Stimulated activated naive B cell treated with anti-CD40 and anti-IgM and Interleukin-4, amounts not matched to agents 10 μg/mL and 1 μg/mL and 100 μg/mL, for 72 hours (primary cell): Measurements from ENCODE around the gene MCCC1.
"Not testable (repeated sequence)": the region's sequence is repeated elsewhere in the genome, so short reads cannot be mapped to it uniquely, and the experiment has no call there.

ENCODE experiments used
- ATAC-seq, 2 donors: fragments of 150-1000 bp; cut with Tn5 transposase; replicated peaks; 2 replicates each; pipeline ENCODE4 v1.10.0; 2021; ENCODE audit warnings: moderate library complexity in 1 of 2
- DNase-seq: peaks from one replicate; pipeline ENCODE4 v3.0.0; 2021
- H3K27ac Mint-ChIP-seq: one replicate; pipeline ENCODE4 v1.8.0; 2022; ENCODE audit warnings: mild to moderate bottlenecking, mixed read lengths
- H3K27me3 Mint-ChIP-seq, 2 donors: one replicate each; pipeline ENCODE4 v1.8.0; 2022; ENCODE audit warnings: mixed read lengths in 2 of 2
- H3K36me3 Mint-ChIP-seq, 2 donors: one replicate each; pipeline ENCODE4 v1.8.0; 2022; ENCODE audit warnings: mixed read lengths in 2 of 2, mild to moderate bottlenecking in 1 of 2
- H3K4me1 Mint-ChIP-seq, 2 donors: one replicate each; pipeline ENCODE4 v1.8.0; 2022; ENCODE audit warnings: mixed read lengths in 2 of 2, mild to moderate bottlenecking in 1 of 2
- H3K4me3 Mint-ChIP-seq, 2 donors: one replicate each; pipeline ENCODE4 v1.8.0; 2022; ENCODE audit warnings: mild to moderate bottlenecking in 2 of 2, mixed read lengths in 2 of 2, moderate library complexity in 1 of 2
- H3K9me3 Mint-ChIP-seq, 2 donors: one replicate each; pipeline ENCODE4 v1.8.0; 2022; ENCODE audit warnings: mixed read lengths in 2 of 2, mild to moderate bottlenecking in 1 of 2

The MCCC1 gene

GRCh38 chr3:183087184-183087583 is 12.1 kb downstream of the MCCC1 start:
- Mint-ChIP-seq H3K27ac (no peak overlapping the region), H3K9me3 (no peaks in the 10 kb centered on the region), H3K36me3 (peaks cover 48 to 77% of the 10 kb centered on the region in 2 donors), H3K4me1 (no peaks in the 10 kb centered on the region), H3K27me3 (no peaks in the 10 kb centered on the region), H3K4me3 (no peak overlapping the region)
- ATAC-seq, result no peak
- no peak for DNase-seq

GRCh38 chr3:183085634-183086390 is 13.5 kb downstream of the MCCC1 start:
- ATAC-seq, result no peak
- Mint-ChIP-seq H3K36me3 (peaks cover 55 to 79% of the 10 kb centered on the region in 2 donors), H3K4me1 (no peaks in the 10 kb centered on the region), H3K27ac (no peak overlapping the region), H3K9me3 (no peaks in the 10 kb centered on the region), H3K27me3 (no peaks in the 10 kb centered on the region), H3K4me3 (no peak overlapping the region)
- no peak for DNase-seq

- H3K27ac Mint-ChIP-seq, result no peak overlapping the region
- H3K36me3 Mint-ChIP-seq, result peaks cover 68 to 80% of the 10 kb centered on the region in 2 donors
These were observed 16.9 kb downstream of the MCCC1 start for GRCh38 chr3:183082355-183082915.

GRCh38 chr3:183081459-183082183 is 17.7 kb downstream of the MCCC1 start:
- Mint-ChIP-seq H3K36me3 (peaks cover 67 to 84% of the 10 kb centered on the region in 2 donors), H3K27me3 (no peaks in the 10 kb centered on the region), H3K4me1 (no peaks in the 10 kb centered on the region), H3K27ac (no peak overlapping the region), H3K4me3 (no peak overlapping the region), H3K9me3 (peaks cover 0 to 10% of the 10 kb centered on the region in 2 donors)
- DNase-seq, result no peak
- ATAC-seq, result no peak

More at GRCh38 chr3:183082355-183082915, 16.9 kb downstream of the MCCC1 start:
- H3K9me3 Mint-ChIP-seq, result peaks cover 0 to 10% of the 10 kb centered on the region in 2 donors
- no peak overlapping the region for H3K4me3 Mint-ChIP-seq
- no peak for ATAC-seq
- H3K27me3 Mint-ChIP-seq, result no peaks in the 10 kb centered on the region
- no peak for DNase-seq
- no peaks in the 10 kb centered on the region for H3K4me1 Mint-ChIP-seq

GRCh38 chr3:183080628-183081027 is 18.7 kb downstream of the MCCC1 start:
- Mint-ChIP-seq H3K4me1 (peaks cover 0 to under 1% of the 10 kb centered on the region in 2 donors), H3K27ac (no peak overlapping the region), H3K9me3 (peaks cover 0 to 10% of the 10 kb centered on the region in 2 donors), H3K36me3 (peaks cover 60 to 79% of the 10 kb centered on the region in 2 donors), H3K4me3 (no peak overlapping the region), H3K27me3 (no peaks in the 10 kb centered on the region)
- DNase-seq, result no peak
- ATAC-seq, result no peak

- H3K4me1 Mint-ChIP-seq, result peaks cover 3 to 15% of the 10 kb centered on the region in 2 donors
- DNase-seq (no peak), ATAC-seq (no peak)
- no peaks in the 10 kb centered on the region for H3K27me3 Mint-ChIP-seq
- H3K9me3 Mint-ChIP-seq, result peaks cover 0 to 5% of the 10 kb centered on the region in 2 donors
- no peak overlapping the region for H3K4me3 Mint-ChIP-seq
- H3K27ac Mint-ChIP-seq, result no peak overlapping the region
- peaks cover 44 to 65% of the 10 kb centered on the region in 2 donors for H3K36me3 Mint-ChIP-seq
These were observed 24.4 kb downstream of the MCCC1 start for GRCh38 chr3:183074881-183075280.

- ATAC-seq, result no peak
- Mint-ChIP-seq H3K9me3 (peaks cover 0 to 3% of the 10 kb centered on the region in 2 donors), H3K4me3 (no peak overlapping the region), H3K27ac (no peak overlapping the region), H3K27me3 (no peaks in the 10 kb centered on the region), H3K36me3 (peaks cover 38 to 59% of the 10 kb centered on the region in 2 donors), H3K4me1 (peaks cover 3 to 15% of the 10 kb centered on the region in 2 donors)
- no peak for DNase-seq
These were observed 25.0 kb downstream of the MCCC1 start for GRCh38 chr3:183074261-183074660.

GRCh38 chr3:183073839-183074238 is 25.5 kb downstream of the MCCC1 start:
- DNase-seq, result no peak
- Mint-ChIP-seq H3K4me3 (no peak overlapping the region), H3K4me1 (peaks cover 3 to 15% of the 10 kb centered on the region in 2 donors), H3K27me3 (no peaks in the 10 kb centered on the region), H3K9me3 (peaks cover 0 to 3% of the 10 kb centered on the region in 2 donors), H3K36me3 (peaks cover 33 to 54% of the 10 kb centered on the region in 2 donors), H3K27ac (no peak overlapping the region)
- no peak for ATAC-seq

GRCh38 chr3:183070892-183071291 is 28.4 kb downstream of the MCCC1 start:
- H3K4me1 Mint-ChIP-seq, result peaks cover 3 to 15% of the 10 kb centered on the region in 2 donors
- no peak for DNase-seq
- no peak overlapping the region for H3K4me3 Mint-ChIP-seq
- no peaks in the 10 kb centered on the region for H3K27me3 Mint-ChIP-seq
- ATAC-seq, result no peak
- no peaks in the 10 kb centered on the region for H3K9me3 Mint-ChIP-seq
- no peak overlapping the region for H3K27ac Mint-ChIP-seq
- peaks cover 30 to 50% of the 10 kb centered on the region in 2 donors for H3K36me3 Mint-ChIP-seq

GRCh38 chr3:183069086-183069485 is 30.2 kb downstream of the MCCC1 start:
- Mint-ChIP-seq H3K36me3 (peaks cover 32 to 49% of the 10 kb centered on the region in 2 donors), H3K4me3 (no peak overlapping the region), H3K27me3 (no peaks in the 10 kb centered on the region), H3K27ac (no peak overlapping the region), H3K4me1 (peaks cover 0 to 3% of the 10 kb centered on the region in 2 donors), H3K9me3 (no peaks in the 10 kb centered on the region)
- ATAC-seq (no peak), DNase-seq (no peak)

GRCh38 chr3:183066891-183067290 is 32.4 kb downstream of the MCCC1 start:
- not testable (repeated sequence) for H3K4me3 Mint-ChIP-seq, H3K9me3 Mint-ChIP-seq, DNase-seq, ATAC-seq, H3K27me3 Mint-ChIP-seq, H3K27ac Mint-ChIP-seq, H3K4me1 Mint-ChIP-seq
- H3K36me3 Mint-ChIP-seq, result peaks cover 35 to 52% of the 10 kb centered on the region in 2 donors

GRCh38 chr3:183064475-183064874 is 34.8 kb downstream of the MCCC1 start:
- Mint-ChIP-seq H3K4me3 (no peak overlapping the region), H3K36me3 (peaks cover 43 to 53% of the 10 kb centered on the region in 2 donors), H3K9me3 (no peaks in the 10 kb centered on the region), H3K27me3 (no peaks in the 10 kb centered on the region), H3K27ac (no peak overlapping the region), H3K4me1 (no peaks in the 10 kb centered on the region)
- ATAC-seq, result no peak
- no peak for DNase-seq

GRCh38 chr3:183061391-183062172 is 37.7 kb downstream of the MCCC1 start:
- Mint-ChIP-seq H3K36me3 (peaks cover 40 to 48% of the 10 kb centered on the region in 2 donors), H3K27ac (no peak overlapping the region), H3K4me1 (no peaks in the 10 kb centered on the region), H3K27me3 (no peaks in the 10 kb centered on the region), H3K4me3 (no peak overlapping the region), H3K9me3 (no peaks in the 10 kb centered on the region)
- ATAC-seq, result no peak
- no peak for DNase-seq

GRCh38 chr3:183058351-183058750 is 40.9 kb downstream of the MCCC1 start:
- DNase-seq (no peak), ATAC-seq (no peak)
- Mint-ChIP-seq H3K36me3 (peaks cover 27 to 32% of the 10 kb centered on the region in 2 donors), H3K4me3 (no peak overlapping the region), H3K4me1 (no peaks in the 10 kb centered on the region), H3K27me3 (no peaks in the 10 kb centered on the region), H3K9me3 (no peaks in the 10 kb centered on the region), H3K27ac (no peak overlapping the region)
